IMR-90 (cell line): ENCODE measurements around the gene DNAJC13. TPM values are rescaled to one million over a fixed set of nuclear protein-coding genes. Genes with fewer than 3 reads are reported as not detected.
A peak's percentile ranks its signal among the peaks of the same experiment; 100 is the strongest.

Experiments used
- ATAC-seq: fragments of 200-7000 bp; cut with Tn5 transposase; 2 replicates; pipeline ENCODE4 v1.9.1; 2020; ENCODE audit warnings: low read depth, mild to moderate bottlenecking, moderate library complexity
- BruUV-seq: library from RNA; stranded (reverse); fragments of 400-500 nt; replicated peaks from 2 replicates; lab custom pipeline; 2021; lab: Mats Ljungman, UMichigan
- CTCF ChIA-PET: fragments of 300-600 bp; formaldehyde crosslinking; extraction: SDS; loops from one replicate; lab custom pipeline; 2021; ENCODE audit warnings: antibody characterized with exemption; lab: Yijun Ruan, JAX
- POLR2A ChIA-PET: fragments of 300-600 bp; sonication (Branson Sonifier 250); formaldehyde crosslinking; loops from one replicate; lab custom pipeline; 2022; ENCODE audit warnings: antibody characterized with exemption; ENCODE audit not compliant: unreplicated experiment; lab: Charles Lee
- DNase-seq: peaks from one replicate; pipeline ENCODE4 v3.0.0; 2013
- H2AFZ ChIP-seq: replicated peaks from 2 replicates; pipeline ENCODE3; 2013; ENCODE audit warnings: low read length, mild to moderate bottlenecking; ENCODE audit not compliant: poor library complexity
- H2AK5ac ChIP-seq: 2 replicates; pipeline ENCODE4 v1.6.1; 2013; ENCODE audit warnings: low read depth, low read length, inconsistent platforms
- H2AK9ac ChIP-seq: replicated peaks from 2 replicates; pipeline ENCODE3; 2013; ENCODE audit warnings: mild to moderate bottlenecking, low read depth, low read length, moderate library complexity; ENCODE audit not compliant: poor library complexity
- H2BK120ac ChIP-seq: 2 replicates; pipeline ENCODE4 v1.6.1; 2013; ENCODE audit warnings: low read depth, low read length, inconsistent platforms
- H2BK15ac ChIP-seq: 3 replicates; pipeline ENCODE4 v1.6.1; 2013; ENCODE audit warnings: low read depth, low read length, inconsistent platforms
- H2BK20ac ChIP-seq: 2 replicates; pipeline ENCODE4 v1.6.1; 2013; ENCODE audit warnings: low read depth, mild to moderate bottlenecking, inconsistent platforms, low read length, moderate library complexity
- H2BK5ac ChIP-seq: 2 replicates; pipeline ENCODE4 v1.6.1; 2013; ENCODE audit warnings: mild to moderate bottlenecking, low read depth, low read length, inconsistent platforms; ENCODE audit not compliant: poor library complexity, severe bottlenecking
- H3K14ac ChIP-seq: replicated peaks from 2 replicates; pipeline ENCODE4 v1.6.1; 2013; ENCODE audit warnings: low read depth, low read length, inconsistent platforms
- H3K18ac ChIP-seq: 2 replicates; pipeline ENCODE4 v1.6.1; 2013; ENCODE audit warnings: low read depth, low read length, control low read depth
- H3K23ac ChIP-seq: 2 replicates; pipeline ENCODE4 v1.6.1; 2013; ENCODE audit warnings: low read depth, low read length, inconsistent platforms
- H3K27ac ChIP-seq: 2 replicates; pipeline ENCODE4 v1.5.1; 2013; ENCODE audit warnings: mild to moderate bottlenecking, control low read depth, low read length; ENCODE audit not compliant: insufficient read depth
- H3K27me3 ChIP-seq: 2 replicates; pipeline ENCODE4 v1.6.1; 2013; ENCODE audit warnings: low read length; ENCODE audit not compliant: control insufficient read depth, insufficient read depth
- H3K36me3 ChIP-seq: 2 replicates; pipeline ENCODE4 v1.6.1; 2013; ENCODE audit warnings: low read length, mixed read lengths; ENCODE audit not compliant: control insufficient read depth, insufficient read depth
- H3K4ac ChIP-seq: 2 replicates; pipeline ENCODE4 v1.6.1; 2013; ENCODE audit warnings: low read depth, low read length, inconsistent platforms
- H3K4me1 ChIP-seq: 2 replicates; pipeline ENCODE4 v1.6.1; 2013; ENCODE audit warnings: low read length, mixed read lengths; ENCODE audit not compliant: control insufficient read depth, insufficient read depth
- H3K4me2 ChIP-seq: 2 replicates; pipeline ENCODE4 v1.6.1; 2013; ENCODE audit warnings: low read depth, mild to moderate bottlenecking, control low read depth, low read length, moderate library complexity
- H3K4me3 ChIP-seq: 2 replicates; pipeline ENCODE4 v1.5.1; 2013; ENCODE audit warnings: low read depth, mild to moderate bottlenecking, control low read depth, low read length, moderate library complexity; ENCODE audit not compliant: insufficient read depth
- H3K56ac ChIP-seq: 2 replicates; pipeline ENCODE4 v1.6.1; 2013; ENCODE audit warnings: low read length, inconsistent platforms; ENCODE audit not compliant: insufficient read depth; ENCODE audit errors: extremely low read depth
- H3K79me1 ChIP-seq, 2 experiments: 2 replicates each; pipeline ENCODE4 v1.6.1; 2013; ENCODE audit warnings: low read length in 2 of 2, inconsistent platforms in 1 of 2, low read depth in 1 of 2
- H3K9ac ChIP-seq: 2 replicates; pipeline ENCODE4 v1.6.1; 2013; ENCODE audit warnings: low read depth, low read length, control low read depth
- H3K9me1 ChIP-seq: 2 replicates; pipeline ENCODE4 v1.6.1; 2013; ENCODE audit warnings: low read length, inconsistent platforms; ENCODE audit not compliant: insufficient read depth
- H3K9me3 ChIP-seq: 2 replicates; pipeline ENCODE4 v1.6.1; 2013; ENCODE audit warnings: low read length; ENCODE audit not compliant: control insufficient read depth, insufficient read depth
- H4K20me1 ChIP-seq: 2 replicates; pipeline ENCODE4 v1.6.1; 2013; ENCODE audit warnings: low read length, inconsistent platforms; ENCODE audit not compliant: insufficient read depth
- H4K5ac ChIP-seq: 2 replicates; pipeline ENCODE4 v1.6.1; 2013; ENCODE audit warnings: mild to moderate bottlenecking, low read depth, low read length, control low read depth
- H4K8ac ChIP-seq, 2 experiments: 2 replicates each; pipeline ENCODE4 v1.6.1; 2013; ENCODE audit warnings: low read depth in 2 of 2, low read length in 2 of 2, control low read depth in 1 of 2, inconsistent platforms in 1 of 2
- H4K91ac ChIP-seq: 2 replicates; pipeline ENCODE4 v1.6.1; 2013; ENCODE audit warnings: low read depth, low read length, inconsistent platforms; ENCODE audit not compliant: insufficient read depth
- BHLHE40 ChIP-seq: fragments of 150-350 bp; IDR thresholded peaks from 2 replicates; pipeline ENCODE4 v1.6.1; 2016; ENCODE audit warnings: mild to moderate bottlenecking, low read depth, low read length
- CTCF ChIP-seq: conservative IDR thresholded peaks from 2 replicates; pipeline ENCODE4 v1.5.1; 2012; ENCODE audit warnings: mild to moderate bottlenecking, low read depth, low read length, improper control_type of control experiment
- MXI1 ChIP-seq: IDR thresholded peaks from 2 replicates; pipeline ENCODE4 v1.6.1; 2012; ENCODE audit warnings: low read depth, mild to moderate bottlenecking, low read length, moderate library complexity, borderline replicate concordance
- POLR2A ChIP-seq: IDR thresholded peaks from 2 replicates; pipeline ENCODE4 v1.6.1; 2012; ENCODE audit warnings: mild to moderate bottlenecking, low read depth, low read length
- RCOR1 ChIP-seq: IDR thresholded peaks from 2 replicates; pipeline ENCODE4 v1.6.1; 2012; ENCODE audit warnings: mild to moderate bottlenecking, low read length, improper control_type of control experiment; ENCODE audit not compliant: insufficient replicate concordance
- USF2 ChIP-seq: fragments of 150-350 bp; IDR thresholded peaks from 2 replicates; pipeline ENCODE4 v1.6.1; 2017; ENCODE audit warnings: mild to moderate bottlenecking, antibody characterized with exemption, low read length, low read depth
- WGBS, 2 experiments: methylation state at CpG; one replicate each; pipeline versions ENCODE4 v1.1.5 to v1.1.7; 2013; ENCODE audit warnings: missing lambda C conversion rate in 2 of 2; ENCODE audit not compliant: insufficient read length in 1 of 2; ENCODE audit errors: extremely low coverage in 2 of 2; 5-methylcytosine and 5-hydroxymethylcytosine counted together
- dilution Hi-C: fragments of 300-500 bp; cut with HindIII; formaldehyde crosslinking; loops from one replicate; pipeline ENCODE4 v1.14.3; 2018; ENCODE audit warnings: low sequenced_read_pairs; ENCODE audit not compliant: unreplicated experiment
- in situ Hi-C: fragments of 300-500 bp; cut with MboI; formaldehyde crosslinking; loops from 3 replicates; pipeline ENCODE4 v1.14.3; 2019; ENCODE audit warnings: low sequenced_read_pairs, inconsistent platforms, mixed read lengths
- intact Hi-C: fragments of 100-400 bp; cut with micrococcal nuclease; formaldehyde crosslinking; loops from 2 replicates; pipeline ENCODE4 v1.10.0; 2022
- polyA plus RNA-seq, 3 experiments: library from polyadenylated mRNA; depleted of rRNA; stranded (reverse); fragments of >200 nt; gene quantifications; 2 replicates each; pipeline ENCODE4 v1.2.3, GENCODE V29; 2012; ENCODE audit warnings: low replicate concordance in 1 of 3
- total RNA-seq: library from RNA; depleted of rRNA; stranded (reverse); fragments of >200 nt; gene quantifications from 2 replicates; pipeline ENCODE4 v1.2.3, GENCODE V29; 2012

The DNAJC13 gene
- total and polyA plus RNA-seq, 2 of the 4 experiments (the other 2 are of a cell fraction): 16.4 to 48.6 TPM

GRCh38 chr3:132536442-132537153 is 119.3 kb downstream of the DNAJC13 start:
- no peak overlapping the region for H3K4me3 ChIP-seq
- peak overlapping the region; percentile 25 to 79 for H4K8ac ChIP-seq
- 100% methylated on average over 1 of the region's 3 CpGs; no CpG with 5 or more reads in 1 of the 2 experiments for WGBS, 2 experiments
- no peaks in the 10 kb centered on the region for H4K20me1 ChIP-seq
- peak; percentile 18 for DNase-seq
- peaks cover 23% of the 10 kb centered on the region for H3K9me1 ChIP-seq
- peak overlapping the region; percentile 80 for H2AK9ac ChIP-seq
- H3K4me2 ChIP-seq: no peak overlapping the region
- ChIA-PET POLR2A (no interaction called here), CTCF (interaction anchor here (0.6 to 3.9 kb wide), 9 partner anchors 10 to 114 kb away, joined by 3 to 27 read pairs (median 5); no protein-coding TSS in a partner anchor)
- peak overlapping the region; percentile 62 for H3K18ac ChIP-seq
- intact Hi-C loops: loop anchor here (1.0 to 5.0 kb wide), 2 partner anchors 106 to 121 kb away; partner anchors contain the start of gene ACAD11
- H3K4me1 ChIP-seq: peaks cover 27% of the 10 kb centered on the region
- peak overlapping the region; percentile 84 for H3K14ac ChIP-seq
- TF ChIP-seq RCOR1 (no peak), CTCF (0 out of 2 replicates have a peak, but pooled peaks have one; percentile 3), USF2 (no peak), BHLHE40 (no peak), POLR2A (no peak), MXI1 (no peak; the same call in 1 of the 2 replicates)
- H2BK5ac ChIP-seq: peak overlapping the region; percentile 79
- peak; percentile 57 for ATAC-seq
- H2BK15ac ChIP-seq: peak overlapping the region; percentile 90
- peak overlapping the region; percentile 98 for H2AK5ac ChIP-seq
- H3K56ac ChIP-seq: peak overlapping the region; percentile 18; the same call in 1 of the 2 replicates
- H3K9ac ChIP-seq: 0 out of 2 replicates have a peak overlapping the region, but pooled peaks have one; percentile 2
- H4K5ac ChIP-seq: peak overlapping the region; percentile 47
- peaks cover 22 to 41% of the 10 kb centered on the region in 2 experiments for H3K79me1 ChIP-seq
- H4K91ac ChIP-seq: peak overlapping the region; percentile 79
- in situ Hi-C loops: no loop called here
- BruUV-seq: no TSS peak
- H3K4ac ChIP-seq: peak overlapping the region; percentile 95
- peak overlapping the region; percentile 88 for H2BK120ac ChIP-seq
- peak overlapping the region; percentile 57 for H2AFZ ChIP-seq
- H3K27me3 ChIP-seq: no peaks in the 10 kb centered on the region
- H2BK20ac ChIP-seq: peak overlapping the region; percentile 82
- H3K9me3 ChIP-seq: no peaks in the 10 kb centered on the region
- H3K23ac ChIP-seq: peak overlapping the region; percentile 82
- H3K27ac ChIP-seq: peak overlapping the region; percentile 66
- dilution Hi-C loops: loop anchor here (25.0 kb wide), 1 partner anchor 101 kb away; no protein-coding TSS in a partner anchor
- H3K36me3 ChIP-seq: peaks cover 21% of the 10 kb centered on the region
